Left forelimb (tissue), 1 donor: Measurements from ENCODE around the gene GAL.
"Not testable (repeated sequence)": the region's sequence is repeated elsewhere in the genome, so short reads cannot be mapped to it uniquely, and the experiment has no call there.

Experiments
- DNase-seq: peaks from one replicate; pipeline ENCODE4 v3.0.0-alpha.2; 2018; ENCODE audit warnings: low spot score

Gene GAL, protein sequence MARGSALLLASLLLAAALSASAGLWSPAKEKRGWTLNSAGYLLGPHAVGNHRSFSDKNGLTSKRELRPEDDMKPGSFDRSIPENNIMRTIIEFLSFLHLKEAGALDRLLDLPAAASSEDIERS

DNA sequence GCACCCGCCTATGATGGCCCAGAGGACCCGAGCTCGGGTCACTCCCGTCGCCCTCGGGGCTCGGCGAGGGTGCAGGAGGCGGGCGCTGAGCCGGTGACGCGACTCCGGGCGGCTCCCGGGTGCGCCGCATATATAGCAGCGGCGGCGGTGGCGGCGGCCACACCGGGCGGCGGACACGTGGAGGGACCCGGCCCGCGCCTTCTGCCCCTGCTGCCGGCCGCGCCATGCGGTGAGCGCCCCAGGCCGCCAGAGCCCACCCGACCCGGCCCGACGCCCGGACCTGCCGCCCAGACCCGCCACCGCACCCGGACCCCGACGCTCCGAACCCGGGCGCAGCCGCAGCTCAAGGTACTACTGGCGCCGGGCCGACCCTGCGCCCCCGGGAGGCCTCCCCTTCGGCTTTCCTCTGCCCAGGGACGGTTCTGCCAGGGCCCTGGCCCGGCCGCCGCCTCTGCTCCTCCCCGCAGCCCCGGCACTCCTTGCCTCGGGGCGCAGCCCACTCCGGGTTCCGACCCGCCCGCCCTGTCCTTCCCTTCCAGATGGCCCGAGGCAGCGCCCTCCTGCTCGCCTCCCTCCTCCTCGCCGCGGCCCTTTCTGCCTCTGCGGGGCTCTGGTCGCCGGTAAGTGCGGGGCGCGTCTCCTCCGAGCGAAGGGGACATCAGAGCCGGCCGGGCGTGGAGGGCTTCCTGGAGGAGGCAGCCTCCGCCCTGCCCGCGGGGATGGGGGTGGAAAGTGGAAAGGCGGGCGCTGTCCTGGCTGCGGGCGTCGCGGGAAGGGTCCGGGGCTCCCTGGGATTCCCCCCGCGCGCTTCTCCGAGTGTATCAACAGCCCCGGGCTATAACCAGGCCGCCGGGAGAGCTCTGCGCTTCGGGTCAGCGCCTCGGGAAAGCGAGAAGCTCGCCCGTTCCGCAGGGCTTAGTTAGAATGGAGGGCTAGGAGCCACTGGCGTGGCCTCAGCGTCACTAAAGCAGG lies at the start of gene GAL:
GAL (plus strand) TSS at position 160 of the 972 bp plus-strand sequence; CDS start at position 540, 380 bp downstream.
- no peak for DNase-seq

DNA sequence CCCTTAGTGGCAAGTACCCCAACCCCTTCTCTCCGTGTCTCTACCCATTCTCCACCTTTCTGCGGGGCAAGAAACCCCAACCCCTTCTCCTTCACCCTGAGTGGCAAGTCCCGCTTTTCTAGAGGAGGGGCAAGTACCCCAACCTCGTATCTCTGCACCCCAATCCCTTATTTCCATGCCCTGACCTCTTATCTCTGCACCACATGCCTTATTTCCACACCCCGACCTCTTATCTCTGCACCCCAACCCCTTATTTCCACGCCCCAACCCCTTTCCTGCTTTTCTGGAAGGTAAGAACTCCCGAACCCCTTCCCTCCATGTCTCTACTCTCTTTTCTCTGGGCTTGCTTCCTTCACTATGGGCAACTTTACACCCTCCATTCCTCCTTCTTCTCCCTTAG lies 49.7 kb upstream of the GAL start:
- DNase-seq: not testable (repeated sequence)

DNA sequence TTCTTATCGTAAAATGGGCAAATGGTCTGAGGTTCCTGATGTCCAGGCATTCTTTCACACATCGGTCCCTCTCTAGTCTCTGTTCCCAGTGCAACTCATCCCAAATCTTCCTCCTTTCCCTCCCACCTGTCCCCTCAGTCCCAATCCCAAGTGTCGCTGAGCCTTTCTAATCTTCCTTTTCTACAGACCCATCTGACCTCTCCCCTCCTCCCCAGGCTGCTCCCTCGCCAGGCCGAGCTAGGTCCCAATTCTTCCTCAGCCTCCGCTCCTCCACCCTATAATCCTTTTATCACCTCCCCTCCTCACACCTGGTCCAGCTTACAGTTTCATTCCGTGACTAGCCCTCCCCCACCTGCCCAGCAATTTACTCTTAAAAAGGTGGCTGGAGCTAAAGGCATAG lies 49.2 kb upstream of the GAL start:
- not testable (repeated sequence) for DNase-seq

- DNase-seq: not testable (repeated sequence)
Measured at GRCh38 chr11:68635883-68636282, 48.5 kb upstream of the GAL start.

GRCh38 chr11:68639322-68639721 lies 45.0 kb upstream of the GAL start:
- not testable (repeated sequence) for DNase-seq

DNA sequence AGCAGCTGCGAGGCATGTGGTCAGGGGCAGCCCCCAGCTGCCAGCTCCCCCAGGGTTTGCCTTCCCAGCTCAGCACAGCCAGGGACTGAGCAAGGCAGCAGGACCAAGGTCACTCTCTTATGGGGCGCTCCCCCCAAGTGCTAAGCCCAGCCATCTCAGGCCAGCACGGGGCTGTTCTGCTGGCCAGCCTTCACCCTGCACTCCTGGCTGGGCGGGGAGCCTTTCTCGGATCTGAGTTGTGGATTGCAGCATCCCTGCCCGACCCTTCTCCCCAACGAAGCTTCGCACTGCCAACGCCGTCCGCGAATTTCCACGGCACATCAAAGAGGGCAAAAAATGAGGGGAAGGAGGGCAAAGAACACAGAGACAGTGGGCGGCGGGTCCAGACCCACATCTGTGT lies 42.5 kb upstream of the GAL start:
- no peak for DNase-seq

DNA sequence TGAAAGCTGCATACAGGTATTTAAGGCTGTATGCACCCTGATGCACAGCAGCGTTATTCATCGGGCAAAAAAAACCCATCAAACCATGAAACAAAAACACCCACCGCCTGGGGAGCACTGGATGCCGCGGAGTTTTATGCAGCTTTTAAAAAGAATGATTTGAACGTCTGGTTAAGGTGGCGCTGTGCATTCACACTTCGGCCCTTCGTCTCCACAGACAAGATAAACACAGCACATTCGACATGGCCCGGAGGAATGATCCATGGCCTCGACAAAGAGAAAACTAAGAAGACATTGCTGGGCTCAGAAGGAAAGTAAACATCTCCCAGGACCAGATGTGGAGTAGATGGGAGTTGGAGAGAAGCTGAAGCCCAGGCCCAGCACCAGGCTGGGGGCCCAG lies 40.8 kb upstream of the GAL start:
- DNase-seq: no peak

- no peak for DNase-seq
Measured at GRCh38 chr11:68646832-68647231, 37.5 kb upstream of the GAL start.

DNA sequence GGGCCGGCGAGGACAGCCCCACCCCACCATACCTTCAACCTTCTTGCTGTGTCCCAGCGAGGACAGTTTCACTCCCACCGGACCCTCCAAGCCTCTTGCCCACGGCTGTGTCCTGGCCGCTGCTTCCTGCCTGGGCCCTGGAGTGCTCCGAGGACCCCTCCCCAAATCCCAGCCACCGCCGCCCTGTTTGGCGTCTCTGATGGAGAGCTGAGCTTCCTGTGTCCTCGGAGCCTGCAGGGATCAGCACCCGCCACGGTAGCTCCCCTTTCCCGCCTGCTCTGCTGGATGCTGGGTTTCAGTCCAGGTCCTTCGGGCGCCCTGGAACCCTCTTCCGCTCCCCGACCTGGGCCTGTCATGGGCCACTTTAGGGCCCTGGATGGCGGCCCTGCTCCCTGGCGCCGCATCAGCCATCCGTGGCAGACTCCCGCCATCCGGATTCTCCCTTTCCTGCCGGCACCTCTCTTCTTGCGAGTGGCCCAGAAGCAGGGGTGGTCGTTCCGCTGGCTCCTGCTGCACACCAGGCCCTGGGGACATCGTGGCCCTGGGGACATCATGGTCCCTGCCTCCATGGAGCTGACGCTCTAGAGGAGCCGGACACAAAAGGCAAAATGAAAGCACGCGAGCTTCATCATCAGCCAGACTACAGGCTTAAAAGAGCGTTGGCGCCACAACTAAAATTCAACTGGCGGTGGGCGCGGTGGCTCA lies 34.3 kb upstream of the GAL start:
- no peak for DNase-seq

GRCh38 chr11:68650801-68651200 lies 33.5 kb upstream of the GAL start:
- DNase-seq: no peak

DNA sequence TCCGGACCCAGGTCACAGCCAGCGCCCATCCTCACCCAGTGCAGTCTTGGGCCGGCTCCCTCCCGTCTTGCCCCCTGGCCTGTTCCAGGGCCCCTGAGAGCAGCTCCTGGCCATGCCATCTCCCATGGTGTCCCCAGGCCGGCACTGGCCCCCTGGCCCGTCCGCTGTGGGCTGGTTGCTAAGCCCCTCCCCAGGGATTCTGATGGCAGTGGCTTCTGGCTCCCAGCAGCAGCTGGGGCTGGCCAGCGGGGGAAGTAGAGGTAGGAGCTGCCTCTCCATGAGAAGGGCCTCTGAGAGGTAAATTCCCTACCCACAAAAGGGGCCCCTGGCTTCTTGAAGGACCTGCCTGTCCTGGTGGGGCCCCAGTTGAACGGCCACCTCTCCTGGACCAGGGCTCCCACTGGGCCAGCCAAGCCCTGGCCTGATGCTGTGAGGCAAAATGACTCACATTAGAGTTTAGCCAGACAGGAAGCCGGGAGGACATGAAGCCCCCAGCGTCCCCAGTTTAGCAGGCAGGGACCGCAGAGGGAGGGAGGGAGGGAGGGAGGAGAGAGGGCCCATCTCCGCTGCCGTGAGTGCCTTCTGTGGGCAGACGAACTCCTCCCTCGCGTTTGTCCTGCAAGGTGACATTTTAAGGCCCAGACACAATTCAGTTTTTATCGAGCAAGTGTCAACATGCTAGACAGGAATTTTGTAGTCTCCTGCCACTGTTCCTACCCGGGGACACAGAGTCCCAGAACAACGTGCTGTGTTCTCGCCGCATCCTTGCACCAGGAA lies 32.9 kb upstream of the GAL start:
- no peak for DNase-seq

DNA sequence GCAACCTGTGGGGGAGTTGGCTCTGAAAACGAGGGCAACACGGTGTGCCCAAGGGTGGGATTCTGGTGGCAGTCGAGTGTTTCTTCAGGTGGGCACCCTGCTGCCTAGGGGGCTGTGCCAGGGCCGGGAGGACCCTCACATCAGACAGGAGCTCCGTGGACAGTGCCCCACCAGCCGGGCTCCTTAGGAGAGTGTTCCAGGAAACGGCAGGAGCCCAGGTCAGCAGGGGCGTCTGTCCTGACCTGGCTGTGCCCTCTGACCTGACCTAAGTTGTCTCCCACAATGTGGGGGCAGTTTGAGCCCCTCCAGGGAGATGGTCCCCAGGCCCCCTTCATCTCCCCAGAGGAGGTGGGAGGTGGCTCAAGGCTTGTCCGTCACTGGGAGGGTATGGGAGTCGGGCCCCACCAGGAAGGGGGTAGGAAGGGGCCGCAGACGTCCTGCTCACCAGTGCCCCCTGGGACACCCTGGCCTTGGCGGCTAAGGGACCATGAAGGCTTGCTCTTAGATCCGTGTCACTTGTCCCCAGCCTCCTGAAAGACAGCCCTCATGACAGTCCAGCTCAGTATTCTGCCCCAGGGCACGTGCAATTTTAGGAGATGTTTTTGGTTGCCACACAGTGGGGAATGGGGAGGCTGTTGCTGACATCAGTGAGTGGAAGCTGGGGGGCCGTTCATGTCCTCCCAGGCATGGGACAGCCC lies 32.2 kb upstream of the GAL start:
- DNase-seq: no peak

GRCh38 chr11:68652683-68653156 lies 31.6 kb upstream of the GAL start:
- DNase-seq: no peak

- DNase-seq: no peak
Measured at GRCh38 chr11:68653486-68654430, 30.6 kb upstream of the GAL start.

DNA sequence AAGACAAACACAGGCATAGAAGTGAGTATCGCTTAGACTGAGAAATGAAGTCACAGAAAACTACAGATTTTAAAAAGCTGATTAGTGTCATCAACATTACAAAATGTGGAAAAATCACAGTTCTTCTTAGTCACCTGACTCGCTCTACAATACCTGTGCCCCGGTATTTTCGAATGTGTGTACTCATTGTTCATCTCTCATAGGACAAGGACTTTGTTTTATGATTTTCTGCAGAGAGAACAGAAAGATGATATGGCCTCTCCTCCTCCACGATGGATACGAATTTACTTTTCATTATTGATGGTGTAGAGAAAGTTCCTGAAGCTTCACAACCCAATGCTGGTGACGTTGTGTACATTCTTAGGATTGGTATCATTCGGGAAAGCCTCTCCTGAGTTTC lies 29.4 kb upstream of the GAL start:
- DNase-seq: no peak

DNA sequence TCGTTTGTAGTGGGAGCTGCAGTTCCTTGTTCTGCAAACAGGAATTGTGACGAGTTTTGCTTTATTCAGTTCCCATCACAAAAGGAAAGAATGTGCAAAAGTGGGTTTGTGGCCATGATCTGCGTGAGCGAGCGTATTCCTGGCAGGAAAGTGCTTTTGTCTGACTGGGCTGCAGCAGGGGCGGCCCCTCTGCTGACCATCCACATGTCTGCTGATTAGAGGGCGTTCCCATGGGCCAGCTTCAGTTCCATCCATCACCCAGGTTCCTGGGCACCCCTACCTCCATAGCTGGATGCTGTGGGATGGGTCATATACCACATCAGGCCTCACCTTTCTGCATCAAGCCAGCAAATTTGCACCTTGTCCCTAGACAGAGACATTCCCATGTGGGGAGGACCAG lies 28.9 kb upstream of the GAL start:
- no peak for DNase-seq

- DNase-seq: no peak
Measured at GRCh38 chr11:68655806-68656205, 28.5 kb upstream of the GAL start.

- DNase-seq: no peak
Measured at GRCh38 chr11:68657021-68657780, 27.1 kb upstream of the GAL start.

DNA sequence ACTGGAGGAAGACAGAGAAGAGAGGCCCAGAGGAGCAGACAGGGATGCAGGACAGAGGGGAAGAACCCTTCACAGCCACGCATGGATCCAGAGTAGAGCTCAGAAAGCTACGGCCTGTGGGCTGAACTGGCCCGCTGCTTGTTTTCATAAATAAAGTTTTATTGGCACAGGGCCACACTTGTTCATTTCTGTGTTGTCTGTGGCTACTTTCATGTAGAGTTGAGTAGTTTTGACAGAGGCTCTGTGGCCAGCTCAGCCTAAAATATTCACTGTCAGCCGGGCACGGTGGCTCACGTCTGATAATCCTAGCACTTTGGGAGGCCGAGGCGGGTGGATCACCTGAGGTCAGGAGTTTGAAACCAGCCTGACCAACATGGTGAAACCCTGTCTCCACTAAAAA lies 26.2 kb upstream of the GAL start:
- no peak for DNase-seq
